HepG2 (cell line): ENCODE measurements around the gene DHRS7. TPM values are rescaled to one million over a fixed set of nuclear protein-coding genes. Genes with fewer than 3 reads are reported as not detected.

Experiments used
- ATAC-seq: fragments of 200-7000 bp; cut with Tn5 transposase; 3 replicates; pipeline ENCODE4 v1.9.1; 2020; ENCODE audit warnings: mild to moderate bottlenecking, moderate library complexity
- BruUV-seq: library from RNA; stranded (reverse); fragments of 400-500 nt; replicated peaks from 2 replicates; lab custom pipeline; 2021; lab: Mats Ljungman, UMichigan
- CTCF ChIA-PET: fragments of 300-600 bp; formaldehyde crosslinking; extraction: SDS; loops from one replicate; lab custom pipeline; 2021; ENCODE audit warnings: low total read pairs, inconsistent platforms, low intra/inter-chr PET ratio; lab: Yijun Ruan, JAX
- POLR2A ChIA-PET: fragments of 350-600 bp; sonication (Branson Sonifier 250); formaldehyde crosslinking; loops from one replicate; lab custom pipeline; 2020; ENCODE audit warnings: antibody characterized with exemption, inconsistent platforms; lab: Yijun Ruan, JAX
- DNase-seq: peaks from one replicate; pipeline ENCODE4 v3.0.0-alpha.2; 2015; ENCODE audit warnings: low spot score
- FAIRE-seq: peaks from 3 replicates; lab custom pipeline; 2011; peaks lifted over from hg19 to GRCh38; lab: Jason Lieb, UNC
- H2AFZ ChIP-seq: one replicate; pipeline ENCODE4 v1.6.1; 2011; ENCODE audit warnings: low read length, inconsistent platforms
- H3K27ac ChIP-seq: fragments of 300-600 bp; 3 replicates; pipeline ENCODE4 v1.8.0; 2011; ENCODE audit warnings: mixed run types, mild to moderate bottlenecking, mixed read lengths, low read length, inconsistent platforms; ENCODE audit not compliant: insufficient read depth; ENCODE audit errors: extremely low read length
- H3K27me3 ChIP-seq, 2 experiments: fragments of 200-600 bp in 1 of 2; 2 replicates in 1 of 2; 3 replicates in 1 of 2; pipeline versions ENCODE4 v1.6.0 to v1.8.0; 2011; ENCODE audit warnings: low read length in 2 of 2, mild to moderate bottlenecking in 2 of 2, moderate library complexity in 2 of 2, inconsistent platforms in 1 of 2; ENCODE audit not compliant: insufficient read depth in 2 of 2, control insufficient read depth in 1 of 2
- H3K36me3 ChIP-seq, 2 experiments: fragments of 200-600 bp in 1 of 2; replicated peaks in 1 of 2; 2 replicates in 1 of 2; 3 replicates in 1 of 2; pipeline versions ENCODE4 v1.5.1 to v1.8.0; 2011; ENCODE audit warnings: low read length in 2 of 2, inconsistent platforms in 1 of 2; ENCODE audit not compliant: insufficient read depth in 2 of 2, control insufficient read depth in 1 of 2
- H3K4me1 ChIP-seq: 2 replicates; pipeline ENCODE4 v1.5.1; 2012; ENCODE audit warnings: low read length, inconsistent platforms; ENCODE audit not compliant: insufficient read depth
- H3K4me2 ChIP-seq: 2 replicates; pipeline ENCODE4 v1.6.0; 2011; ENCODE audit warnings: low read depth, low read length, inconsistent platforms
- H3K4me3 ChIP-seq, 3 experiments: fragments of 200-600 bp in 1 of 3; sonication (generic), shearing (Covaris generic) in 1 of 3; replicated peaks in 1 of 3; 2 replicates each; pipeline ENCODE4 v1.5.1; 2011 to 2016; ENCODE audit warnings: low read length in 3 of 3, inconsistent platforms in 2 of 3, low read depth in 2 of 3, mild to moderate bottlenecking in 2 of 3, control low read depth in 1 of 3, mixed read lengths in 1 of 3; ENCODE audit not compliant: insufficient read depth in 1 of 3
- H3K79me2 ChIP-seq: one replicate; pipeline ENCODE4 v1.6.1; 2011; ENCODE audit warnings: low read length, inconsistent platforms; ENCODE audit not compliant: insufficient read depth
- H3K9ac ChIP-seq: 2 replicates; pipeline ENCODE4 v1.6.0; 2011; ENCODE audit warnings: mild to moderate bottlenecking, low read depth, low read length, inconsistent platforms; ENCODE audit not compliant: insufficient read depth
- H3K9me3 ChIP-seq: 2 replicates; pipeline ENCODE4 v1.5.1; 2012; ENCODE audit warnings: mild to moderate bottlenecking, low read length
- H4K20me1 ChIP-seq: 2 replicates; pipeline ENCODE4 v1.6.0; 2011; ENCODE audit warnings: inconsistent platforms, mild to moderate bottlenecking, low read length, moderate library complexity; ENCODE audit not compliant: insufficient read depth
- AGO2 ChIP-seq: fragments of 200-400 bp; formaldehyde crosslinking; optimal IDR thresholded peaks from 2 replicates; pipeline ENCODE3; 2017; ENCODE audit warnings: mild to moderate bottlenecking, low read depth, low read length, moderate library complexity
- ATM ChIP-seq: fragments of 450-650 bp; IDR thresholded peaks from 2 replicates; pipeline ENCODE4 v1.7.1; 2017; ENCODE audit warnings: mild to moderate bottlenecking, borderline replicate concordance
- CBX5 ChIP-seq: sonication (generic); formaldehyde crosslinking; IDR thresholded peaks from 2 replicates; pipeline ENCODE4 v1.4.0; 2020; ENCODE audit warnings: missing genetic modification reagents, borderline replicate concordance
- CCDC6 ChIP-seq: sonication (generic); formaldehyde crosslinking; IDR thresholded peaks from 2 replicates; pipeline ENCODE4 v1.8.1; 2022; ENCODE audit warnings: mild to moderate bottlenecking, missing genetic modification reagents, moderate library complexity
- EED ChIP-seq: sonication (generic); formaldehyde crosslinking; IDR thresholded peaks from 2 replicates; pipeline ENCODE4 v1.5.0; 2020; ENCODE audit warnings: mild to moderate bottlenecking, missing genetic modification reagents
- FOXK2 ChIP-seq: fragments of 450-650 bp; IDR thresholded peaks from 2 replicates; pipeline ENCODE4 v1.6.1; 2016
- FOXO1 ChIP-seq: sonication (generic); formaldehyde crosslinking; IDR thresholded peaks from 2 replicates; pipeline ENCODE4 v1.4.0; 2020; ENCODE audit warnings: missing genetic modification reagents
- FOXP1 ChIP-seq, 2 experiments: fragments of 450-650 bp in 1 of 2; IDR thresholded peaks; 2 replicates each; pipeline ENCODE4 v1.6.1; 2017 to 2018; ENCODE audit warnings: antibody characterized with exemption in 1 of 2
- GLI4 ChIP-seq: sonication (generic); formaldehyde crosslinking; IDR thresholded peaks from 2 replicates; pipeline ENCODE4 v1.5.1; 2020; ENCODE audit warnings: missing genetic modification reagents, mild to moderate bottlenecking, moderate library complexity, borderline replicate concordance
- HCFC1 ChIP-seq: fragments of 150-350 bp; IDR thresholded peaks from 2 replicates; pipeline ENCODE4 v1.6.1; 2014; ENCODE audit warnings: low read depth, low read length
- JUNB ChIP-seq: sonication (generic); formaldehyde crosslinking; IDR thresholded peaks from 2 replicates; pipeline ENCODE4 v1.8.0; 2022; ENCODE audit warnings: missing genetic modification reagents, mild to moderate bottlenecking, borderline replicate concordance
- MYC ChIP-seq: sonication (generic); formaldehyde crosslinking; IDR thresholded peaks from 2 replicates; pipeline ENCODE4 v1.9.0; 2021; ENCODE audit warnings: missing genetic modification reagents, borderline replicate concordance
- ZC3H4 ChIP-seq: sonication (generic); formaldehyde crosslinking; IDR thresholded peaks from 2 replicates; pipeline ENCODE4 v1.4.0; 2020; ENCODE audit warnings: missing genetic modification reagents, borderline replicate concordance
- ZMAT3 ChIP-seq: sonication (generic); formaldehyde crosslinking; conservative IDR thresholded peaks from 2 replicates; pipeline ENCODE4 v1.7.0; 2021; ENCODE audit warnings: missing genetic modification reagents
- ZNF256 ChIP-seq: sonication (generic); formaldehyde crosslinking; conservative IDR thresholded peaks from 2 replicates; pipeline ENCODE4 v1.4.0; 2020; ENCODE audit warnings: missing genetic modification reagents
- ZSCAN30 ChIP-seq: sonication (generic); formaldehyde crosslinking; IDR thresholded peaks from 2 replicates; pipeline ENCODE4 v1.5.0; 2020; ENCODE audit warnings: mild to moderate bottlenecking, missing genetic modification reagents
- WGBS: methylation state at CpG from one replicate; pipeline ENCODE4 v1.1.6; 2017; ENCODE audit warnings: low lambda C conversion rate; 5-methylcytosine and 5-hydroxymethylcytosine counted together
- in situ Hi-C: cut with HindIII; loops from 2 replicates; pipeline ENCODE4 v1.10.0; 2017; ENCODE audit warnings: low pct_unique_long_range_greater_than_20kb; ENCODE audit not compliant: extremely low pct_ligation_motif_present
- intact Hi-C: fragments of 100-400 bp; cut with micrococcal nuclease; formaldehyde crosslinking; loops from one replicate; pipeline ENCODE4 v1.10.0; 2022; ENCODE audit not compliant: unreplicated experiment
- polyA plus RNA-seq, 8 experiments: library from polyadenylated mRNA; depleted of rRNA in 3 of 8; stranded (reverse) in 7 of 8; unstranded in 1 of 8; fragments of >200 nt; fragmentation: Illumina TruSeq in 4 of 8; extraction: Trizol in 4 of 8; gene quantifications; 2 replicates each; pipeline versions ENCODE4 v1.2.1 to v1.2.3, GENCODE V29; 2011 to 2016; ENCODE audit warnings: low read depth in 4 of 8, missing spikeins in 1 of 8, mixed read lengths in 1 of 8; ENCODE audit not compliant: insufficient read depth in 1 of 8
- total RNA-seq, 5 experiments: library from RNA; depleted of rRNA; stranded (reverse); fragments of >200 nt; fragmentation: Illumina TruSeq; extraction: Trizol; gene quantifications; 2 replicates each; pipeline ENCODE4 v1.2.3, GENCODE V29; 2016; ENCODE audit warnings: low read depth in 1 of 5
- TF ChIP-seq, protein P1 (sequence below): IDR thresholded peaks from 2 replicates; pipeline ENCODE4 v1.6.1; 2016; ENCODE audit warnings: missing compliant biosample characterization, missing genetic modification reagents, borderline replicate concordance
- TF ChIP-seq, protein P2 (sequence below): sonication (generic); formaldehyde crosslinking; IDR thresholded peaks from 2 replicates; pipeline ENCODE4 v1.4.0; 2020; ENCODE audit warnings: missing genetic modification reagents
- TF ChIP-seq, protein P3 (sequence below): sonication (generic); formaldehyde crosslinking; IDR thresholded peaks from 2 replicates; pipeline ENCODE4 v1.9.0; 2021; ENCODE audit warnings: missing genetic modification reagents, mild to moderate bottlenecking, borderline replicate concordance

DHRS7 gene
- total and polyA plus RNA-seq, 2 of the 13 experiments (the other 11 are each of a cell fraction or from before 2014, with no cell fraction given): 20.8 to 44.4 TPM

DNA sequence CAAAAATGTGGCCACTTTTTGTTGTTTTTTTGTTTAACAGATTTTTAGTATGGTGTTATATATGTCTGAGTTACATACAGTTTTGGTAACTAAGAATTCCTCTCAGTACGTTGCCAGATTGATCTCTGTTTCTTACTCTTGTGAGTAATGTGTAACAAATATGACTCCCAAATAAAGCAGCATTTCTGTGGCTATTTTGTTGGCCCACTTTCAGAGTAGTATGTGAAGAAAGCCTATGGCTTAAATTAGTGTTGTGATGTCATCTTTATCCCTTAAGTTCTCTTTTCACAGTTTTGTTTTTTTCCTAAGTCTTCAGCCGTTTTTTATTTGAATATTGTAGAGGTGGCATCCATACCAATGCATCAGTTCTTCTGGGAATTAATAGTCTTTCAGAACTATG is 62.8 kb downstream of the DHRS7 start:
- no peak for ATAC-seq
- TF ChIP-seq HCFC1 (no peak), FOXP1 (IDR thresholded peaks at IDR 0.05) (no peak), FOXP1 (CRISPR knock-in tag; IDR thresholded peaks at IDR 0.05) (no peak), JUNB (CRISPR knock-in tag) (no peak), ZMAT3 (CRISPR knock-in tag) (no peak), ZNF256 (CRISPR knock-in tag) (no peak), ZSCAN30 (CRISPR knock-in tag) (no peak), AGO2 (no peak), ZC3H4 (CRISPR knock-in tag) (no peak), CBX5 (no peak), GLI4 (CRISPR knock-in tag) (no peak), EED (no peak), CCDC6 (no peak), FOXO1 (CRISPR knock-in tag) (no peak), ATM (no peak), FOXK2 (no peak), MYC (CRISPR knock-in tag) (no peak)
- TF ChIP-seq, protein P1, sequence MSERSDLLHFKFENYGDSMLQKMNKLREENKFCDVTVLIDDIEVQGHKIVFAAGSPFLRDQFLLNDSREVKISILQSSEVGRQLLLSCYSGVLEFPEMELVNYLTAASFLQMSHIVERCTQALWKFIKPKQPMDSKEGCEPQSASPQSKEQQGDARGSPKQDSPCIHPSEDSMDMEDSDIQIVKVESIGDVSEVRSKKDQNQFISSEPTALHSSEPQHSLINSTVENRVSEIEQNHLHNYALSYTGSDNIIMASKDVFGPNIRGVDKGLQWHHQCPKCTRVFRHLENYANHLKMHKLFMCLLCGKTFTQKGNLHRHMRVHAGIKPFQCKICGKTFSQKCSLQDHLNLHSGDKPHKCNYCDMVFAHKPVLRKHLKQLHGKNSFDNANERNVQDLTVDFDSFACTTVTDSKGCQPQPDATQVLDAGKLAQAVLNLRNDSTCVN (CRISPR knock-in tag): no peak
- TF ChIP-seq, protein P2, sequence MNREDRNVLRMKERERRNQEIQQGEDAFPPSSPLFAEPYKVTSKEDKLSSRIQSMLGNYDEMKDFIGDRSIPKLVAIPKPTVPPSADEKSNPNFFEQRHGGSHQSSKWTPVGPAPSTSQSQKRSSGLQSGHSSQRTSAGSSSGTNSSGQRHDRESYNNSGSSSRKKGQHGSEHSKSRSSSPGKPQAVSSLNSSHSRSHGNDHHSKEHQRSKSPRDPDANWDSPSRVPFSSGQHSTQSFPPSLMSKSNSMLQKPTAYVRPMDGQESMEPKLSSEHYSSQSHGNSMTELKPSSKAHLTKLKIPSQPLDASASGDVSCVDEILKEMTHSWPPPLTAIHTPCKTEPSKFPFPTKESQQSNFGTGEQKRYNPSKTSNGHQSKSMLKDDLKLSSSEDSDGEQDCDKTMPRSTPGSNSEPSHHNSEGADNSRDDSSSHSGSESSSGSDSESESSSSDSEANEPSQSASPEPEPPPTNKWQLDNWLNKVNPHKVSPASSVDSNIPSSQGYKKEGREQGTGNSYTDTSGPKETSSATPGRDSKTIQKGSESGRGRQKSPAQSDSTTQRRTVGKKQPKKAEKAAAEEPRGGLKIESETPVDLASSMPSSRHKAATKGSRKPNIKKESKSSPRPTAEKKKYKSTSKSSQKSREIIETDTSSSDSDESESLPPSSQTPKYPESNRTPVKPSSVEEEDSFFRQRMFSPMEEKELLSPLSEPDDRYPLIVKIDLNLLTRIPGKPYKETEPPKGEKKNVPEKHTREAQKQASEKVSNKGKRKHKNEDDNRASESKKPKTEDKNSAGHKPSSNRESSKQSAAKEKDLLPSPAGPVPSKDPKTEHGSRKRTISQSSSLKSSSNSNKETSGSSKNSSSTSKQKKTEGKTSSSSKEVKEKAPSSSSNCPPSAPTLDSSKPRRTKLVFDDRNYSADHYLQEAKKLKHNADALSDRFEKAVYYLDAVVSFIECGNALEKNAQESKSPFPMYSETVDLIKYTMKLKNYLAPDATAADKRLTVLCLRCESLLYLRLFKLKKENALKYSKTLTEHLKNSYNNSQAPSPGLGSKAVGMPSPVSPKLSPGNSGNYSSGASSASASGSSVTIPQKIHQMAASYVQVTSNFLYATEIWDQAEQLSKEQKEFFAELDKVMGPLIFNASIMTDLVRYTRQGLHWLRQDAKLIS: no peak
- TF ChIP-seq, protein P3, sequence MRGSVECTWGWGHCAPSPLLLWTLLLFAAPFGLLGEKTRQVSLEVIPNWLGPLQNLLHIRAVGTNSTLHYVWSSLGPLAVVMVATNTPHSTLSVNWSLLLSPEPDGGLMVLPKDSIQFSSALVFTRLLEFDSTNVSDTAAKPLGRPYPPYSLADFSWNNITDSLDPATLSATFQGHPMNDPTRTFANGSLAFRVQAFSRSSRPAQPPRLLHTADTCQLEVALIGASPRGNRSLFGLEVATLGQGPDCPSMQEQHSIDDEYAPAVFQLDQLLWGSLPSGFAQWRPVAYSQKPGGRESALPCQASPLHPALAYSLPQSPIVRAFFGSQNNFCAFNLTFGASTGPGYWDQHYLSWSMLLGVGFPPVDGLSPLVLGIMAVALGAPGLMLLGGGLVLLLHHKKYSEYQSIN (CRISPR knock-in tag): no peak
- TF ChIP-seq, all 625 proteins: peak for 0
- Histone ChIP-seq H3K27ac (no peak overlapping the region), H3K4me2 (no peak overlapping the region), H3K9me3 (no peaks in the 10 kb centered on the region), H3K36me3 (peaks cover 7 to 8% of the 10 kb centered on the region in 2 experiments; a peak in 3 of 5 replicates), H3K9ac (no peak overlapping the region), H3K27me3 (no peaks in the 10 kb centered on the region), H3K4me3 (no peak overlapping the region), H3K79me2 (peaks cover 74% of the 10 kb centered on the region), H4K20me1 (peaks cover 3% of the 10 kb centered on the region; the same call in 1 of the 2 replicates), H3K4me1 (no peaks in the 10 kb centered on the region), H2AFZ (no peak overlapping the region)
- WGBS: 99% methylated on average over 2 of the region's 2 CpGs
- ChIA-PET POLR2A (no interaction called here), CTCF (no interaction called here)
- in situ Hi-C loops: no loop called here
- DNase-seq (no peak), FAIRE-seq (no peak)
- intact Hi-C loops: no loop called here
- no TSS peak for BruUV-seq
